Neutrophil (primary cell): ENCODE data around the gene SOAT1.

ENCODE experiments used
- H3K27ac ChIP-seq: fragments of 200-600 bp; sonication (generic); 2 replicates; pipeline ENCODE4 v1.5.1; 2016; ENCODE audit warnings: mild to moderate bottlenecking, moderate library complexity
- H3K27me3 ChIP-seq: fragments of 200-600 bp; sonication (generic); 2 replicates; pipeline ENCODE4 v1.6.0; 2016; ENCODE audit warnings: mild to moderate bottlenecking
- H3K36me3 ChIP-seq: fragments of 200-600 bp; sonication (generic); 2 replicates; pipeline ENCODE4 v1.5.1; 2017
- H3K4me1 ChIP-seq, 2 experiments: fragments of 200-600 bp in 1 of 2; sonication (generic) in 1 of 2; 1 replicate in 1 of 2; 2 replicates in 1 of 2; pipeline versions ENCODE4 v1.5.1 to v1.6.1; 2013 to 2016; ENCODE audit warnings: low read depth in 1 of 2, low read length in 1 of 2, mild to moderate bottlenecking in 1 of 2, moderate library complexity in 1 of 2; ENCODE audit not compliant: control insufficient read depth in 1 of 2, insufficient read depth in 1 of 2
- H3K4me3 ChIP-seq, 2 experiments: fragments of 200-600 bp in 1 of 2; sonication (generic) in 1 of 2; 1 replicate in 1 of 2; 2 replicates in 1 of 2; pipeline ENCODE4 v1.5.1; 2013 to 2016; ENCODE audit warnings: low read depth in 1 of 2, low read length in 1 of 2, mild to moderate bottlenecking in 1 of 2, moderate library complexity in 1 of 2
- H3K9me3 ChIP-seq: fragments of 200-600 bp; sonication (generic); 2 replicates; pipeline ENCODE4 v1.5.1; 2016
- CTCF ChIP-seq: fragments of 200-600 bp; sonication (generic); IDR thresholded peaks from 2 replicates; pipeline ENCODE4 v1.5.1; 2016; ENCODE audit warnings: antibody characterized with exemption

Gene SOAT1

DNA sequence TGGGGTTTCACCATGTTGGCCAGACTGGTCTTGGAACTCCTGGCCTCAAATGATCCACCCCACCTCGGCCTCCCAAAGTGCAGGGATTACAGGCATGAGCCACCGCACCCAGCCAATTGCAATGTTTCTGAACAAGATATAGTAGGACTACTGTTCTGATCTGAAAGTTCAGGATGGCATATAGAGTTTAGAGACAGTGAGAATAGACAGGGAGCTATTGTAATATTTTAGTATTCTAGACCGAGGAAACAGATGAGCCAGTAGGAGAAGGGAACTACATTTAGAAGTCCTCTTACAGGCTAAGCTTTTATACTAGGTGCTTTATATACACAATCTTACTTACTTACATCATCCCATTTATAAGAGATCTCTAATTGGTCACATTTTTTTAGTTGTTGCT, 33.1 kb downstream of the SOAT1 start:
- no peaks in the 10 kb centered on the region for H3K9me3 ChIP-seq

DNA sequence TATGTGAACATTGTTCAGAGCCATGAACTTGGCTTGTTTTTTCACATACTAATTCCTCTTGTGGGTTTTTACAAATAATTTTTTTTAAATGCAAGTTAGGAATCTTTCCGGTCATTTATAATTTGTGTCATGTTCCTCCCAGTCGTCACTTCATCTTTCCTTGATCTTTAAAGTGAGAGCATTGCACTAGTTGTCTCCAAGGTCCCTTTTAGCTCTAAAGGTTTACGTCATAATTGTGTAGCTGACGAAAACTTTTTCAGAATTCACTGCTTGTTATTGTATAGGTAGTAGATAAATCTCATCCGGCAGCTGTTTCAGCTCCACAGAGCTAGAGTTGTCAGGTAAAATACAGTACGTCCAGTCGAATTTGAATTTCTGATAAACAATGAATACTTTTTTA, 33.6 kb downstream of the SOAT1 start:
- H3K36me3 ChIP-seq: no peaks in the 10 kb centered on the region
- H3K27me3 ChIP-seq: no peaks in the 10 kb centered on the region
- peak overlapping the region; percentile 22 to 43 for H3K4me3 ChIP-seq
- TF ChIP-seq CTCF: no peak
- H3K4me1 ChIP-seq: peaks cover 36 to 39% of the 10 kb centered on the region in 2 experiments
- H3K27ac ChIP-seq: peak overlapping the region; percentile 87
- no peaks in the 10 kb centered on the region for H3K9me3 ChIP-seq

More for the DNA sequence above, 33.1 kb downstream of the SOAT1 start:
- no peak for TF ChIP-seq CTCF
- Histone ChIP-seq H3K27ac (peak overlapping the region; percentile 87), H3K27me3 (no peaks in the 10 kb centered on the region), H3K36me3 (no peaks in the 10 kb centered on the region), H3K4me3 (peak overlapping the region in 1 of 2 experiments; percentile 43), H3K4me1 (peaks cover 36 to 39% of the 10 kb centered on the region in 2 experiments)

GRCh38 chr1:179327679-179328078, 34.1 kb downstream of the SOAT1 start:
- Histone ChIP-seq H3K36me3 (no peaks in the 10 kb centered on the region), H3K27me3 (no peaks in the 10 kb centered on the region), H3K4me1 (peaks cover 36 to 39% of the 10 kb centered on the region in 2 experiments), H3K9me3 (no peaks in the 10 kb centered on the region), H3K4me3 (peak overlapping the region in 1 of 2 experiments; percentile 43), H3K27ac (peak overlapping the region; percentile 87)
- no peak for TF ChIP-seq CTCF

DNA sequence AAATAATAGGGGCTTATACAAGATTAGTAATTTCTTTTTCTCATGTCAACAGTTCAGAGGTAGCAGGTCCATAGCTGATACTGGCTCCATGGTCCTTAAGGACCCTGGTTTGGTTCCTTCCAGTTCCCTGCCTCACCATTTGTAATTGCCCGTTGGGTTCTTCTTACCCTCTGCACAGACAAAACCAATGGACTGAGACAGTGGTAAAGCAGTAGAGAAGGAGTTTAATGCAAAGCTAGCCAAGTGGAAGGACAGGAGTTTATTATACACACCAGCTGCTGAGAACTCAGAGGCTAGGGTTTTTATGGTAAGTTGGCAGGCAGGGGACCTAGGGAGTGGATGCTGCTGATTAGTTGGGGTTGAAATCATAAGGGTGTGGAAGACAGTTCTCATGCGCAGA, 36.3 kb downstream of the SOAT1 start:
- peaks cover 36 to 39% of the 10 kb centered on the region in 2 experiments for H3K4me1 ChIP-seq
- H3K36me3 ChIP-seq: no peaks in the 10 kb centered on the region

DNA sequence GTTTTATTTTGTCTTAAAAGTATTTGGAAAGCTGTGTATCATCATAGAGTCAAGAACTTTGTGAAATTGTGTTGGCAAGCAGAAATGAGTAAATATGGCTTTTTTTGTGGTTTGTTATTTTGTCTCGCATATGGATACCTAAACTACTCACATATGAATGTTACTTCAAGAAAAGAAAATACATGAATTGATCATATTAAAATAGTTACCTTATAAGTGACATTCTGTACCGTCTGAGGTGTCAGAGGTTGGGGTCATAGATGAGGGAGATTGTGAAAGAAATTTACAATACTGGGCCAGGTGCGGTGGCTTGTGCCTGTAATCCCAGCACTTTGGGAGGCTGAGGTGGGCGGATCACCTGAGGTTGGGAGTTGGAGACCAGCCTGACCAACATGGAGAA, 40.8 kb downstream of the SOAT1 start:
- no peak overlapping the region for H3K27ac ChIP-seq
- TF ChIP-seq CTCF: no peak
- H3K4me3 ChIP-seq: no peak overlapping the region
- no peaks in the 10 kb centered on the region for H3K27me3 ChIP-seq
- H3K36me3 ChIP-seq: peaks cover 5% of the 10 kb centered on the region
- no peaks in the 10 kb centered on the region for H3K9me3 ChIP-seq
- no peaks in the 10 kb centered on the region for H3K4me1 ChIP-seq

More for the DNA sequence above, 36.3 kb downstream of the SOAT1 start:
- H3K4me3 ChIP-seq: no peak overlapping the region
- TF ChIP-seq CTCF: no peak
- H3K9me3 ChIP-seq: no peaks in the 10 kb centered on the region
- no peak overlapping the region for H3K27ac ChIP-seq
- no peaks in the 10 kb centered on the region for H3K27me3 ChIP-seq

- peaks cover 13% of the 10 kb centered on the region for H3K36me3 ChIP-seq
- no peaks in the 10 kb centered on the region for H3K27me3 ChIP-seq
- H3K9me3 ChIP-seq: no peaks in the 10 kb centered on the region
- no peak overlapping the region for H3K27ac ChIP-seq
- H3K4me3 ChIP-seq: no peak overlapping the region
- H3K4me1 ChIP-seq: peaks cover 0 to 5% of the 10 kb centered on the region in 2 experiments
- TF ChIP-seq CTCF: no peak
These were observed 43.7 kb downstream of the SOAT1 start for GRCh38 chr1:179337288-179337687.
